VCaP (cell line): ENCODE measurements around the gene NPHS1.

Experiments used
- H3K27ac ChIP-seq: fragments of 450-650 bp; 2 replicates; pipeline ENCODE4 v1.5.1; 2017
- CTCF ChIP-seq: fragments of 450-650 bp; conservative IDR thresholded peaks from 2 replicates; pipeline ENCODE4 v1.5.1; 2017; ENCODE audit warnings: mild to moderate bottlenecking, moderate library complexity

The NPHS1 gene

GRCh38 chr19:35792312-35792711 is 60.0 kb downstream of the NPHS1 start:
- H3K27ac ChIP-seq = no peak overlapping the region
- no peak for TF ChIP-seq CTCF

GRCh38 chr19:35791814-35792279 is 60.5 kb downstream of the NPHS1 start:
- TF ChIP-seq CTCF = no peak
- H3K27ac ChIP-seq = no peak overlapping the region

GRCh38 chr19:35790981-35791813 is 61.1 kb downstream of the NPHS1 start:
- H3K27ac ChIP-seq = no peak overlapping the region
- no peak; the same call in 1 of the 2 replicates for TF ChIP-seq CTCF

- no peak overlapping the region for H3K27ac ChIP-seq
- TF ChIP-seq CTCF = no peak
Observed at GRCh38 chr19:35789978-35790944, 62.0 kb downstream of the NPHS1 start.

- no peak overlapping the region for H3K27ac ChIP-seq
- no peak for TF ChIP-seq CTCF
Observed at GRCh38 chr19:35789195-35789977, 62.9 kb downstream of the NPHS1 start.

GRCh38 chr19:35788205-35788960 is 63.9 kb downstream of the NPHS1 start:
- no peak for TF ChIP-seq CTCF
- no peak overlapping the region for H3K27ac ChIP-seq
